GM21786 (cell line): Measurements from ENCODE around the gene KIR3DL2.
"Not testable (repeated sequence)": the region's sequence is repeated elsewhere in the genome, so short reads cannot be mapped to it uniquely, and the experiment has no call there.

ENCODE experiments used
- ATAC-seq: cut with Tn5 transposase; IDR thresholded peaks from one replicate; pipeline ENCODE4 v1.9.1; 2021; ENCODE audit not compliant: unreplicated experiment

The KIR3DL2 gene

GRCh38 chr19:54850061-54850640 lies at the start of gene KIR3DL2:
Gene KIR3DL2, plus strand, starts transcription at chr19:54850443. Its CDS starts 33 bp downstream, at chr19:54850476.
- ATAC-seq = not testable (repeated sequence)

- no peak for ATAC-seq
Measured at GRCh38 chr19:54803410-54803809, 46.8 kb upstream of the KIR3DL2 start, which contains the start of gene KIR2DL4. Gene KIR2DL4, plus strand, starts transcription at chr19:54803610. Its CDS starts 42 bp downstream, at chr19:54803652.

- ATAC-seq = no peak
Measured at GRCh38 chr19:54804101-54804500, 46.1 kb upstream of the KIR3DL2 start.

- no peak for ATAC-seq
Measured at GRCh38 chr19:54804571-54804970, 45.7 kb upstream of the KIR3DL2 start.

GRCh38 chr19:54805665-54806515 lies 44.4 kb upstream of the KIR3DL2 start:
- ATAC-seq = no peak

GRCh38 chr19:54806516-54806838 lies 43.8 kb upstream of the KIR3DL2 start:
- no peak for ATAC-seq

GRCh38 chr19:54814571-54814970 lies 35.7 kb upstream of the KIR3DL2 start:
- not testable (repeated sequence) for ATAC-seq

- ATAC-seq = not testable (repeated sequence)
Measured at GRCh38 chr19:54816251-54816650, 34.0 kb upstream of the KIR3DL2 start, which contains the start of gene KIR3DL1. Gene KIR3DL1, plus strand, starts transcription at chr19:54816468.

GRCh38 chr19:54817670-54818536 lies 32.3 kb upstream of the KIR3DL2 start:
- no peak for ATAC-seq

GRCh38 chr19:54824416-54824815 lies 25.8 kb upstream of the KIR3DL2 start:
- ATAC-seq = not testable (repeated sequence)

GRCh38 chr19:54825326-54825725 lies 24.9 kb upstream of the KIR3DL2 start:
- not testable (repeated sequence) for ATAC-seq

- ATAC-seq = not testable (repeated sequence)
Measured at GRCh38 chr19:54828064-54828463, 22.2 kb upstream of the KIR3DL2 start.

GRCh38 chr19:54832496-54832895 lies 17.7 kb upstream of the KIR3DL2 start, which contains the start of gene KIR2DS4:
Gene KIR2DS4, plus strand, starts transcription at chr19:54832676.
- not testable (repeated sequence) for ATAC-seq

GRCh38 chr19:54835126-54835525 lies 15.1 kb upstream of the KIR3DL2 start:
- not testable (repeated sequence) for ATAC-seq

GRCh38 chr19:54837522-54837921 lies 12.7 kb upstream of the KIR3DL2 start:
- not testable (repeated sequence) for ATAC-seq

GRCh38 chr19:54843171-54843570 lies 7.1 kb upstream of the KIR3DL2 start:
- ATAC-seq = not testable (repeated sequence)

- ATAC-seq = no peak
Measured at GRCh38 chr19:54850930-54851329, 687 bp downstream of the KIR3DL2 start.

GRCh38 chr19:54851353-54851752 lies 1.1 kb downstream of the KIR3DL2 start:
- no peak for ATAC-seq

- ATAC-seq = not testable (repeated sequence)
Measured at GRCh38 chr19:54855241-54855640, 5.0 kb downstream of the KIR3DL2 start.

GRCh38 chr19:54858476-54858875 lies 8.2 kb downstream of the KIR3DL2 start:
- not testable (repeated sequence) for ATAC-seq

- ATAC-seq = not testable (repeated sequence)
Measured at GRCh38 chr19:54859421-54859820, 9.2 kb downstream of the KIR3DL2 start.
